Urinary bladder (tissue), 4 donors: ENCODE measurements around the gene SIAH3. TPM values are rescaled to one million over a fixed set of nuclear protein-coding genes. Genes with fewer than 3 reads are reported as not detected.

Experiments
- DNase-seq: peaks from one replicate; pipeline ENCODE4 v3.0.0-alpha.2; 2015; ENCODE audit errors: extremely low spot score
- H3K27ac ChIP-seq: one replicate; pipeline ENCODE4 v1.5.1; 2013; ENCODE audit warnings: low read depth, mild to moderate bottlenecking, moderate library complexity
- H3K36me3 ChIP-seq: one replicate; pipeline ENCODE4 v1.6.1; 2013; ENCODE audit warnings: mild to moderate bottlenecking, moderate library complexity; ENCODE audit not compliant: insufficient read depth
- H3K4me1 ChIP-seq: one replicate; pipeline ENCODE4 v1.6.1; 2013; ENCODE audit warnings: mild to moderate bottlenecking, moderate library complexity; ENCODE audit not compliant: insufficient read depth
- H3K4me3 ChIP-seq: one replicate; pipeline ENCODE4 v1.5.1; 2013; ENCODE audit warnings: low read depth, low read length
- WGBS: extraction: QIAGEN DNeasy Blood & Tissue Kit; methylation state at CpG from one replicate; pipeline ENCODE4 v1.1.7; 2013; 5-methylcytosine and 5-hydroxymethylcytosine counted together
- polyA plus RNA-seq: library from polyadenylated mRNA; stranded (reverse); fragments of 200-250 nt; gene quantifications from one replicate; pipeline ENCODE4 v1.2.3, GENCODE V29; 2013
- small RNA-seq: library from RNA; depleted of rRNA; stranded (forward); fragments of <200 nt; gene quantifications from one replicate; pipeline ENCODE3, GENCODE V24; 2014
- total RNA-seq: library from RNA; depleted of rRNA; stranded (reverse); fragments of >200 nt; gene quantifications from one replicate; pipeline ENCODE4 v1.2.3, GENCODE V29; 2014
- donor health status: healthy with polysubstance abuse.
- donor health status: healthy.

The SIAH3 gene
- total and polyA plus RNA-seq, 2 donors, result 0.16 TPM; not detected in 1

DNA sequence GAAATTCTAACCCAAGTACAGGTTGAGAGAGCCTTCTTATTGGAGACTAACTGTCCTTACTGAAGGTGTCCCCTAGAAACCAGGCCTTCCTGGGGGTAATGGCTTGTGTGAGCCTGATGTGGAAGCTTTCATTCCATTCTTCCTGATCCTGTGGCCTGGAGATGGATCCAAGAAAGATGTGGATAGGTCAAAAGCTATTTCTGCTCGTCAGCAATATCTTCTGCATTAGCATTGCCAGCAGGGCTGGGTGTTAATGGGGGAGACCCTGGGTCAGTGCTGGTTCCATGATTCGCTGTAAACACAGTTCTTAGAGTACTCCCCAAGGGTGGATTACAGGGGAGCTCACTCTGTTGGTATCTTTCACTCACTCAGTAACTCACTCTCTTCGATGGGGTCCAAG is 106.6 kb downstream of the SIAH3 start:
- no peak overlapping the region for H3K27ac ChIP-seq
- no peaks in the 10 kb centered on the region for H3K36me3 ChIP-seq
- H3K4me3 ChIP-seq, result no peak overlapping the region
- H3K4me1 ChIP-seq, result no peaks in the 10 kb centered on the region
- DNase-seq, result no peak
- 86% methylated on average over 3 of the region's 3 CpGs for WGBS

DNA sequence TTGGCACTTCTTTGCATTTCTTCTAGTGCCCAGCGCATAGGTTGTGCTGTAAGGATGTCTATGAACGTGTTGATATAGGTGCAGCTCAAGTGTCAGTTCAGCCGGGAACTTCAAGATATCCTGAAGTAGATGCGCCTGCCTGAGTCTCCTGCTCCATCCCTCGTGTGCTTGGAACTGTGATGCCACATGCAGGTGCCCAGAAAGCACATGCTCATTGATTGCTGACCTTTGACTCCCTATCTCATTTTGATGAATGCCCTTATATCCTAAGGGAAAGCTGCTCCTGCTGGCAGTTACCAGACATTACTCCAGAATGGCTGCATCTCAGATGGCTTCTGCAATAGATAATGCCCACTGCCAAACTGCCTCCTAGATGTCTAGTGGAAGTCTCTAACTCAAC is 108.6 kb downstream of the SIAH3 start:
- no peak for DNase-seq
- no peaks in the 10 kb centered on the region for H3K36me3 ChIP-seq
- no peak overlapping the region for H3K4me3 ChIP-seq
- 73% methylated on average over 5 of the region's 5 CpGs for WGBS
- no peak overlapping the region for H3K27ac ChIP-seq
- no peaks in the 10 kb centered on the region for H3K4me1 ChIP-seq

DNA sequence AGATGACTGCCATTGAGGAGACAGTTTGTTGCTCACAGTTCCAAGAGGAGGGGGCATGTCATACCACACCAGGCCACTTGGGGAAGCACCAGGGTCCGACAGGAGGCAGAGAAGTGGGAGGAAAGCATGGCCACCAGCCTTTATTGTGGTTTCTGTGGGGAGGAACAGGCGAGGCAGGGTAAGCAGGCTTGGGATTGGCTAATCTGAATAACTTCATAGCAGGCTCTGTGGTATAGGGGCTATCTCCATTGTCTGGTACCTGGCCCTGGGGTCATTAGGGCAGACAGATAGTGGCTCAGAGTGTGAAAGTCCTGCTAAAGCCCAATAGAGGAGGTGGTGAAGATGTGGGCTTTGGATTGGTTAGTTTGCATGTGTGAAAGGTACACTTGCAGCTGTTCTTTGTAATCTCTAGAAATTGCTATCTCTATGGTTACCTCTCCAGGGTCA is 114.0 kb downstream of the SIAH3 start:
- no peaks in the 10 kb centered on the region for H3K36me3 ChIP-seq
- H3K4me1 ChIP-seq, result no peaks in the 10 kb centered on the region
- no peak overlapping the region for H3K27ac ChIP-seq
- DNase-seq, result no peak
- H3K4me3 ChIP-seq, result no peak overlapping the region
- WGBS, result 62% methylated on average over 2 of the region's 2 CpGs

- 82% methylated on average over 5 of the region's 5 CpGs for WGBS
Observed at GRCh38 chr13:45733361-45733760, 118.2 kb downstream of the SIAH3 start.

GRCh38 chr13:45732916-45733315 is 118.6 kb downstream of the SIAH3 start:
- WGBS, result 40% methylated on average over 5 of the region's 5 CpGs
- H3K4me3 ChIP-seq, result no peak overlapping the region
- DNase-seq, result no peak
- H3K4me1 ChIP-seq, result no peaks in the 10 kb centered on the region
- H3K27ac ChIP-seq, result no peak overlapping the region
- no peaks in the 10 kb centered on the region for H3K36me3 ChIP-seq

More at GRCh38 chr13:45733361-45733760, 118.2 kb downstream of the SIAH3 start:
- H3K4me1 ChIP-seq, result no peaks in the 10 kb centered on the region
- no peaks in the 10 kb centered on the region for H3K36me3 ChIP-seq
- no peak overlapping the region for H3K4me3 ChIP-seq
- no peak overlapping the region for H3K27ac ChIP-seq
- no peak for DNase-seq

DNA sequence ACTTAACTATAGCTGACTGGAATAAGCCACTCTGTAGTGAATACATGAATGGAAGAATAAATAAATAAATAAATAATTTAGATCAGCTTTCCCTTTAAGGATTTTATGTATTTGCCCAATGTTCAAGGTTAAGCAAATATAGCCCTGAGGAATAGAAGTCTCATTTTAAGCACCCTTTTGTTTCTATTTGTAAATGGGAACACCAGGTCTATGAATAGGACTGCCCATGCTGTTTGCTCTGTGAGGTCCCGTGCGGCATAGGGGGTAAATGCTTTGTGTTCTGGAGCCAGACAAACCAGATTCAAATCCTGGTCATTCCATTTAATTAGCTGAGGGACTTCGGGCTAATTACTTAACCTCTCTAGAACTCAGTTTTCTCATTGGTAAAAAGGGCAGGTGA is 120.1 kb downstream of the SIAH3 start:
- Histone ChIP-seq H3K4me3 (no peak overlapping the region), H3K4me1 (no peaks in the 10 kb centered on the region), H3K36me3 (no peaks in the 10 kb centered on the region), H3K27ac (no peak overlapping the region)
- no peak for DNase-seq
- WGBS, result 88% methylated on average over 3 of the region's 3 CpGs

DNA sequence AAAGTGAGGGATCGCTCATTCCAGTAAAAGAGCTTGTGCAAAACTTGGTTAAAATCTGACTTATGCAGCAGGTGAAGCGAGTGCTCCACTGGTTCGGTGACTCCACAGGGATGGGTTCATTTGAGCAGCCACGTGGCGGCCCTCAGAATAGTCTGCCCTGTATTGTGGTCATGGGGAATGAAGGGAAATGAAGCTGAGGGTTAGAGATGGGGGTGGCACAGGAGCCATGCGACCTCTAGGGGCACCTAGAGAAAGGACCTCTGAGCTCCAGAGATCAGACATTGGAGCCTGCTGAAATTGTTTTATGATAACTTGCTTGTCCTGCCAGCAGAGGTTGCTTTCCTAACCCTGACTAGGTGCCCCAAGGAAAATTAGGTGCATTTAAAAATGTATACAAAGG is 122.8 kb downstream of the SIAH3 start:
- Histone ChIP-seq H3K4me1 (no peaks in the 10 kb centered on the region), H3K27ac (no peak overlapping the region), H3K36me3 (no peaks in the 10 kb centered on the region), H3K4me3 (no peak overlapping the region)
- no peak for DNase-seq
- WGBS, result 70% methylated on average over 6 of the region's 6 CpGs

Small RNA genes within 50 kb of the gene (small RNA-seq; reads per million reads assigned to genes)
- gene RF00017, result not detected

Other genes starting within 250 kb of the SIAH3 start
- not detected for gene ERICH6B, start 236.0 kb downstream of the SIAH3 start, total RNA-seq
- gene ERICH6B, start 236.0 kb downstream of the SIAH3 start, polyA plus RNA-seq, result not detected
- gene CBY2, start 149.4 kb downstream of the SIAH3 start, total RNA-seq, result 0.21 TPM
- gene CBY2, start 149.4 kb downstream of the SIAH3 start, polyA plus RNA-seq, result not detected
- gene ZC3H13, start 201.0 kb upstream of the SIAH3 start, total RNA-seq, result 47.3 TPM
- 24.1 TPM for gene ZC3H13, start 201.0 kb upstream of the SIAH3 start, polyA plus RNA-seq